ENCODE results near the gene GARS1. TPM values are rescaled to one million over a fixed set of nuclear protein-coding genes. Genes with fewer than 3 reads are reported as not detected.

The GARS1 gene
- total RNA-seq, 1 donor from 2014 or later = 517 TPM

DNA sequence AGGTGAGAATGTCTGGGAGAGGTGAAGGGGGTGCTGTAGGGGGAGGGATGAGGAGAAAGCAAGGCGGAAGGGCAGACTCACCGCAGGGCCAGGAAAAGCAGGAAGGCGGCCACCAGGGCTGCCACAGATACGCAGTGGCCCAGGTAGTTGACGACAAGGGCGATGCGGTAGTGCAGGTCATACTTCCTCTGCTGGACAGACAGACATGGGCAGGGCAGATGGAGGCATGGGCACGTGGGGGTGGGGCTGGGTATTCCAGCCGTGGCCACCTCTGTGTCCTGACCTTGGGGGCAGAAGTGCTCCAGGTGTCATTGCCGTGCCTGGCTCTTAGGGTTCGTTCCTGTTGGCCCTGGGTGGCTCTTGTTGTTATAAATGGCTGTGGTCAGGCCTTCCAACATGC, 70.8 kb downstream of the GARS1 start:
- no peaks in the 10 kb centered on the region for H3K9me3 ChIP-seq (ENCODE audit: insufficient read depth, low read depth, low read length)
- peaks cover 57% of the 10 kb centered on the region for H3K27me3 Mint-ChIP-seq (ENCODE audit: low read depth, unreplicated experiment)
- H3K79me2 ChIP-seq (ENCODE audit: insufficient read depth, low read length) = no peaks in the 10 kb centered on the region
- DNase-seq (ENCODE audit: low read depth) = no peak
- H3K4me2 ChIP-seq (ENCODE audit: low read length) = no peak overlapping the region
- H3K4me3 ChIP-seq (ENCODE audit: insufficient read depth, low read depth, low read length) = no peak overlapping the region
- H3K27me3 ChIP-seq (ENCODE audit: insufficient read depth, low read length) = peaks cover 3% of the 10 kb centered on the region
- no peaks in the 10 kb centered on the region for H3K4me1 ChIP-seq (ENCODE audit: insufficient read depth, low read length)
- no peaks in the 10 kb centered on the region for H3K9me3 Mint-ChIP-seq (ENCODE audit: unreplicated experiment)
- H3K9ac ChIP-seq (ENCODE audit: low read length) = no peak overlapping the region
- H3K36me3 ChIP-seq (ENCODE audit: insufficient read depth, low read length) = no peaks in the 10 kb centered on the region
- TF ChIP-seq EZH2 (IDR thresholded peaks at IDR 0.05; ENCODE audit: insufficient read depth, low read length) = no peak
- TF ChIP-seq, protein P1, sequence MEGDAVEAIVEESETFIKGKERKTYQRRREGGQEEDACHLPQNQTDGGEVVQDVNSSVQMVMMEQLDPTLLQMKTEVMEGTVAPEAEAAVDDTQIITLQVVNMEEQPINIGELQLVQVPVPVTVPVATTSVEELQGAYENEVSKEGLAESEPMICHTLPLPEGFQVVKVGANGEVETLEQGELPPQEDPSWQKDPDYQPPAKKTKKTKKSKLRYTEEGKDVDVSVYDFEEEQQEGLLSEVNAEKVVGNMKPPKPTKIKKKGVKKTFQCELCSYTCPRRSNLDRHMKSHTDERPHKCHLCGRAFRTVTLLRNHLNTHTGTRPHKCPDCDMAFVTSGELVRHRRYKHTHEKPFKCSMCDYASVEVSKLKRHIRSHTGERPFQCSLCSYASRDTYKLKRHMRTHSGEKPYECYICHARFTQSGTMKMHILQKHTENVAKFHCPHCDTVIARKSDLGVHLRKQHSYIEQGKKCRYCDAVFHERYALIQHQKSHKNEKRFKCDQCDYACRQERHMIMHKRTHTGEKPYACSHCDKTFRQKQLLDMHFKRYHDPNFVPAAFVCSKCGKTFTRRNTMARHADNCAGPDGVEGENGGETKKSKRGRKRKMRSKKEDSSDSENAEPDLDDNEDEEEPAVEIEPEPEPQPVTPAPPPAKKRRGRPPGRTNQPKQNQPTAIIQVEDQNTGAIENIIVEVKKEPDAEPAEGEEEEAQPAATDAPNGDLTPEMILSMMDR (IDR thresholded peaks at IDR 0.05; ENCODE audit: insufficient read depth, low read depth, low read length) = no peak
- FAIRE-seq = no peak
- no peak overlapping the region for H3K27ac Mint-ChIP-seq (ENCODE audit: unreplicated experiment)
- no peaks in the 10 kb centered on the region for H4K20me1 ChIP-seq (ENCODE audit: insufficient read depth, low read length)
- no peaks in the 10 kb centered on the region for H3K4me1 Mint-ChIP-seq (ENCODE audit: low read depth, unreplicated experiment)
- H3K27ac ChIP-seq (ENCODE audit: low read depth, low read length) = no peak overlapping the region
- peaks cover 3% of the 10 kb centered on the region for H3K36me3 Mint-ChIP-seq (ENCODE audit: low read depth, unreplicated experiment)
- no peak overlapping the region for H3K4me3 Mint-ChIP-seq (ENCODE audit: unreplicated experiment)
- H2AFZ ChIP-seq (ENCODE audit: low read depth, low read length) = no peak overlapping the region

DNA sequence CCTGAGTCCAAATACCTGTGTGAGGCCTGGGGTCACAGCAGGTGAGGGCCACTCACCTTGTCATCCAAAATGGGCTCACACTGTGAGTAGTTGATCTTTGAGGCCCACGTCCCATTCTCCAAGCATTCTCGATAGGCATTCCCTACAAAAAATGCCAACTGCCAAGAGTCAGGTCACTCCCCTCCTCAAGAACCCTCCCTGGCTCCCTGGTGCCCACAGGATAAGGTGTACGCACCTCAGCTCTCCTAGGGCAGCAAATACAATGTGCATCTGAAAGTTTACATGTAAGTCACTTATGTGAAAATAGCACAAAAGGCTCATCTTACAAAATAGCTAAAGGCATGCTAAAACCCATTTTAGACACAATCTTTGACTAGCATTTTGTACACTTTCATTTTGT, 72.5 kb downstream of the GARS1 start:
- H2AFZ ChIP-seq (ENCODE audit: low read depth, low read length) = no peak overlapping the region
- H3K27me3 ChIP-seq (ENCODE audit: insufficient read depth, low read length) = peaks cover 3% of the 10 kb centered on the region
- H3K4me3 ChIP-seq (ENCODE audit: insufficient read depth, low read depth, low read length) = no peak overlapping the region
- peaks cover 58% of the 10 kb centered on the region for H3K27me3 Mint-ChIP-seq (ENCODE audit: low read depth, unreplicated experiment)
- no peaks in the 10 kb centered on the region for H3K79me2 ChIP-seq (ENCODE audit: insufficient read depth, low read length)
- H3K4me2 ChIP-seq (ENCODE audit: low read length) = no peak overlapping the region
- FAIRE-seq (no peak), DNase-seq (ENCODE audit: low read depth) (no peak)
- no peaks in the 10 kb centered on the region for H3K4me1 Mint-ChIP-seq (ENCODE audit: low read depth, unreplicated experiment)
- no peak overlapping the region for H3K9ac ChIP-seq (ENCODE audit: low read length)
- no peak overlapping the region for H3K27ac ChIP-seq (ENCODE audit: low read depth, low read length)
- H3K9me3 ChIP-seq (ENCODE audit: insufficient read depth, low read depth, low read length) = no peaks in the 10 kb centered on the region
- H3K36me3 ChIP-seq (ENCODE audit: insufficient read depth, low read length) = no peaks in the 10 kb centered on the region
- peaks cover 3% of the 10 kb centered on the region for H3K36me3 Mint-ChIP-seq (ENCODE audit: low read depth, unreplicated experiment)
- peaks cover 6% of the 10 kb centered on the region for H3K9me3 Mint-ChIP-seq (ENCODE audit: unreplicated experiment)
- no peak for TF ChIP-seq EZH2 (IDR thresholded peaks at IDR 0.05; ENCODE audit: insufficient read depth, low read length)
- TF ChIP-seq, protein P1 (IDR thresholded peaks at IDR 0.05; ENCODE audit: insufficient read depth, low read depth, low read length) = no peak
- no peak overlapping the region for H3K27ac Mint-ChIP-seq (ENCODE audit: unreplicated experiment)
- H3K4me1 ChIP-seq (ENCODE audit: insufficient read depth, low read length) = no peaks in the 10 kb centered on the region
- no peak overlapping the region for H3K4me3 Mint-ChIP-seq (ENCODE audit: unreplicated experiment)
- no peaks in the 10 kb centered on the region for H4K20me1 ChIP-seq (ENCODE audit: insufficient read depth, low read length)

DNA sequence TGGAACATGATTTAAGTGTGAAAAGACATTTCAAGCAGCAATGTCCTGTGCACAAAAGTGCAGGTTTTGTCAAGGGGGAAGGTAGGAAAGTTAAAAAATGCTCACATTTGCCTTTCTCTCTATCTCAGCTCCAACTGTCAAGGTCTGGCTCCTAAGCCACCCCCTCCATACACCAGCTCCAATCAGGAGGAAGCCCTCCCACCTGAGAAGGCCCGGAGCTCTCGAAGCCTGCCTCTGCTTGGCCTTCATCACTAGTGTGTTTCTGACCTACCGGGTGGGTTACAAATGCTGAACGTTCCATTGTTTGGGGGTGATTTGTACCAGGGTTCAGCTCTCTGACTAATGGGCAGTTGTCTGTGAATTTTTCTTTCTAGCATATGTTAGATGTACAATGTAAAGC, 73.4 kb downstream of the GARS1 start:
- no peak overlapping the region for H3K4me3 Mint-ChIP-seq (ENCODE audit: unreplicated experiment)
- Histone ChIP-seq H3K36me3 (ENCODE audit: insufficient read depth, low read length) (no peaks in the 10 kb centered on the region), H3K9ac (ENCODE audit: low read length) (no peak overlapping the region), H3K27me3 (ENCODE audit: insufficient read depth, low read length) (peaks cover 3% of the 10 kb centered on the region), H3K79me2 (ENCODE audit: insufficient read depth, low read length) (no peaks in the 10 kb centered on the region), H3K4me3 (ENCODE audit: insufficient read depth, low read depth, low read length) (no peak overlapping the region), H3K4me1 (ENCODE audit: insufficient read depth, low read length) (no peaks in the 10 kb centered on the region), H2AFZ (ENCODE audit: low read depth, low read length) (no peak overlapping the region), H3K4me2 (ENCODE audit: low read length) (no peak overlapping the region), H3K27ac (ENCODE audit: low read depth, low read length) (no peak overlapping the region), H4K20me1 (ENCODE audit: insufficient read depth, low read length) (no peaks in the 10 kb centered on the region), H3K9me3 (ENCODE audit: insufficient read depth, low read depth, low read length) (no peaks in the 10 kb centered on the region)
- peaks cover 57% of the 10 kb centered on the region for H3K27me3 Mint-ChIP-seq (ENCODE audit: low read depth, unreplicated experiment)
- TF ChIP-seq EZH2 (IDR thresholded peaks at IDR 0.05; ENCODE audit: insufficient read depth, low read length) = no peak
- TF ChIP-seq, protein P1 (IDR thresholded peaks at IDR 0.05; ENCODE audit: insufficient read depth, low read depth, low read length) = no peak
- FAIRE-seq = no peak
- no peaks in the 10 kb centered on the region for H3K4me1 Mint-ChIP-seq (ENCODE audit: low read depth, unreplicated experiment)
- no peak for DNase-seq (ENCODE audit: low read depth)
- H3K9me3 Mint-ChIP-seq (ENCODE audit: unreplicated experiment) = peaks cover 6% of the 10 kb centered on the region
- no peak overlapping the region for H3K27ac Mint-ChIP-seq (ENCODE audit: unreplicated experiment)
- H3K36me3 Mint-ChIP-seq (ENCODE audit: low read depth, unreplicated experiment) = peaks cover 3% of the 10 kb centered on the region
